Middle frontal gyrus (tissue), 1 donor: ENCODE data around the gene POLR2C.

Source experiments
- DNase-seq: peaks from one replicate; pipeline ENCODE4 v3.0.0-alpha.2; 2015; ENCODE audit warnings: low spot score; ENCODE audit errors: extremely low spot score

POLR2C gene

DNA sequence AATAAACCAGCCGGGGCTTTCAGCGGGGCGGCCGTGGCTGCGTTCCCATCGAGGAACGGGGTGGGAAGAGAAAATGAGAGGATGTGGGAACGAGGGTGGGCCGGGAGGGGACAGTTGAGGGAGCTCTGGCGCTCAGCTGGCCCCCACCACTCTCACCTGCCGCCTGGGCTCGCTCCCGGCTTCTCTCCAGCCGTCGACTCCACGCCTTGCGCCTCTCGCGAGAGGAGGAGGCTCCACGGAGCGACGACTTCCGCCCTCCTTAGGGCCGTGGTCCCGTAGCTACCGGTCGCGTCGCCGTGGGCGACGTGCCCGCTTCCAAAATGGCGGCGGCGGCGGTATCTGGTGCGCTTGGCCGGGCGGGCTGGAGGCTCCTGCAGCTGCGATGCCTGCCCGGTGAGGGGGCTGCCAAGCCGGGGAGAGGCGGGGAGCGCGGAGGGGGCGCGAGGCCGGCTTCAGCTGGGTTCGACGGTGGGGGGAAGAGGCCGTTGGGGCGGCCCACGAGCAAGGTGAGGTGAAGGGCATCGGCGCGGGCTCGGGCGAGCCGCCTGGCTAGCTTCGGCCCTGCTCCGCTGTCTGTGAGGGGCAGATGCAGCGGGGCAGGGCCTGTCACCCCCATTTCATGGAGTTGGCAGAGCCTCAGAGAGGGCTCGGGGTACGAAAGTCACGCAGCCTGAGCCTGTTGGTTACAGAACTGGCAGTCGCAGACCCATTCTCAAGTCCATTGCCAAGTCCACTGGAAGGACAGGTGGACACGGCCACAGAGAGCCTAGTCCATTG is 15.1 kb upstream of the POLR2C start, which contains the start of the genes CIAPIN1 and COQ9:
CIAPIN1 (minus strand) TSS at position 200 of the 777 bp plus-strand sequence. CDS start 6,457 bp downstream, outside the sequence.
COQ9 (plus strand) TSS at position 294 of the 777 bp plus-strand sequence; CDS start at position 321, 27 bp downstream.
- DNase-seq: peak; percentile 88

DNA sequence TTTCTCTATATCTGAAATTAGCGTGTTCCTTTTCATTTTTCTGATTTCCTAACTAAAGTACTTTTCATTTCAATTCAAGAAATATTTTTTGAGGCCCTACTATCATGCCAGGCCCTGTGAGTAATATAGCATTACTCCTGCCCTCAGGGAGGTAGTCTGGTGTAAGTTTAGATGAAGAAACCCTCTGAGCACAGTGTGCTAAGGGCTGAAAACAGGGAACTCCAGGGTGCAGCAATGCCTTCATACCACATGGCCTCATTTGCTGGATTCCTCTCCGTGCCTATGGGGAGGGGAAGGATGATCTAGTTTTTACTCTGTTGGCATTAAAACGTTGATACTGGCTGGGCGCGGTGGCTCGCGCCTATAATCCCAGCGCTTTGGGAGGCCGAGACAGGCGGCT is 10.5 kb upstream of the POLR2C start:
- DNase-seq: no peak

DNA sequence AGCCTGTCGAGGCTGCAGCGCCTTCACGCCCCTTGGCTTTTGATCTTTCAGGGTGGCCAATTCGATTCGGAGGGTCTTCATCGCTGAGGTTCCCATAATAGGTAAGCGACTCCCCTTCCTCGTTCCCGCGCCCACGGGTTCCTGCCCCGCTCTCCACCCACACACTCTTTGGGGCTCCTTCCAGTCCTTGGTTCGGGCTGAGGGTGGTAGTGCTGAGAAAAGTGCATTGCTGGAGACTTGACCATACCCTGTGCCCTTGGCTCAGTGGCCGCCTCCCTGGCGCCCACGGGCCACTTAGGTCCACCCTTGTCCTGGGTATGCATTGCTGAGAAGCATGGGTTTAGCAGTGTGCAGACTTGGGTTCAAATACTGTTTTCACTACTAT is 491 bp downstream of the POLR2C start:
- DNase-seq: no peak

DNA sequence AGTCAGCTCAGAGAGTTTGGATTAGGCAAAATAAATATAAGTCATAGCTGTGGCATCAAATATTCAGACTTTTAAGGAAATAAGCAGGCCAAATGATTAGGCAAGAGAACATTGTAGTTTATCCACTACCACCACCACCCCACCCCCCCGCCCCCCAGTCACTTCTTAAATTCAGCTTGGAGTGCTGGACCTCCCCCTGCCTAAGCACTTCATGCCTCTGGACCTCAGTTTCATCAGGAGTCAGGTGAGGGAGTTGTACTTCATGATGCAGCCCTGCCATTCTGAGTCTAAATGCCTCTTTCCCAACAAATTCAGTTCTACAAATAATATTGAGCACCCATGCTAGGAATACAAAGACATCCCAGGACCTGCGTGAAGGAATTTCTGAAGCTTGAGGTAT is 2.0 kb downstream of the POLR2C start:
- DNase-seq: no peak

DNA sequence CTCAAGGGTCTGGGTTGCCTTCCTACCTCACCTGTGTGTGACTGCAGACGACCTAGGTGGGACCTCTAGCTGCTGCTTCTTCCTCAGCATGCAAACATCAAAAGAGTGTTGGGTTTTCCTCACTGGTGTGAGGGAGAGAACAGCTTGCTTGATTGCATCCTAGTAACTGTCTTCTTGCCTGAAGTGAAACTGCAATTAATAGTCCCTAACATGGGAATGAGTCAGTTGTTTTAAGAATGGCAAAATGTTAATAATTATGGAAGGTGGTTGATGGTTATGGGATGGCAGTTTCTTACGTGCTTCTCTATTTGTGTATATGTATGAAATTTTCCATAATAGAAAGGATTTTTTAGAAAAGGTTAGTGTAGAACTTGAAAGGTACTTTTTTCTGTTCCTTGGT is 5.9 kb downstream of the POLR2C start:
- DNase-seq: no peak

DNA sequence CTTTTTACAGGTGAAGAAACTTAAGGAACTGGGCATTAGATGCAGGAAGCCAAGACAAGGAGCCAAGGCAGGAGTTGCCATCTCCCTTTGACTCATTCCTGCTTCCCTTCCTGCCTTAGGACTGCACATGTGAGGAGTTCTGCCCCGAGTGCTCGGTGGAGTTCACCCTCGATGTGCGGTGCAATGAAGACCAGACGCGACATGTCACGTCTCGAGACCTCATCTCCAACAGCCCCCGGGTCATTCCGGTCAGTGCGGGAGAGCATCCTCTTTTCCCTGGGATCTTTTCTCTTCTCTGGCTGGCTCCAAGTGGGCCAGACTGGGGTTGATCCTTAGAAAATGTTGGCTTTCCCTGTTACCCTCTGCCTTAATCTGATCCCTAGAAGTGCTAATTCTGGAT is 6.6 kb downstream of the POLR2C start:
- DNase-seq: no peak

DNA sequence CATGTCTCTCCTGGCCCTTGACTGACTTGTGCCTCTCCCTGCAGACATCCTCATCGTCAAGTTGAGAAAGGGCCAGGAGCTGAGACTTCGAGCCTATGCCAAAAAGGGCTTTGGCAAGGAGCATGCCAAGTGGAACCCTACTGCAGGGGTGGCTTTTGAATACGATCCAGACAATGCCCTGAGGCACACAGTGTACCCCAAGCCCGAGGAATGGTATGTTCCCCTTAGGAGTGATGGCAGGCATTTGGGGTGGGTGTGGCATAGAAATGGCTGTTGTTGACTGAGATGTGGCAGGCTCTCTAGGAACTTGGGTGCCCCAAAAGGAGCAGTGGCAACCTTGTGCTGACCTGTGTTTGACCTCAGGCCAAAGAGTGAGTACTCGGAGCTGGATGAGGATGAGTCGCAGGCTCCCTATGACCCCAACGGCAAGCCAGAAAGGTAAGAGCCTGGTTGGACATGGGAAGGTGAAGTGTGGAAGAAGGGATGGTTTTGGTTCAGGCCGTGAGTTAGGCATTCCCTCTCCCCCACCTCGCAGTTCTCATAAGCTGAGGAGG is 7.5 kb downstream of the POLR2C start:
- no peak for DNase-seq

DNA sequence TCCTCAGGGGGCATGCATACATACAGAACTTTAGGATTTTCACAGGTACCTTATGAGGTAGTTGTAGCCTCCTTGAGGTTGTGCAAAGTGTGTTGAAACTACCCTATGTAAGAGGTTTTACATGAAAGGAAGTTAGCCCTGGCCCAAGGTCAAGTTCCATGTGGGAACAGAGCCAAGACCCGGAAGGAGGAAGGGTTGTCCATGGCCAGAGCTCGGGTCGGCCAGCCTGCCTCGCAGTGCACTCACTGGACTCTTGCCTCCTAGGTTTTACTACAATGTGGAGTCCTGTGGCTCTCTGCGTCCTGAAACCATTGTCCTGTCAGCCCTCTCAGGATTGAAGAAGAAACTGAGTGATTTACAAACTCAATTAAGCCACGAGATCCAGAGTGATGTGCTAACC is 8.2 kb downstream of the POLR2C start:
- DNase-seq: no peak

DNA sequence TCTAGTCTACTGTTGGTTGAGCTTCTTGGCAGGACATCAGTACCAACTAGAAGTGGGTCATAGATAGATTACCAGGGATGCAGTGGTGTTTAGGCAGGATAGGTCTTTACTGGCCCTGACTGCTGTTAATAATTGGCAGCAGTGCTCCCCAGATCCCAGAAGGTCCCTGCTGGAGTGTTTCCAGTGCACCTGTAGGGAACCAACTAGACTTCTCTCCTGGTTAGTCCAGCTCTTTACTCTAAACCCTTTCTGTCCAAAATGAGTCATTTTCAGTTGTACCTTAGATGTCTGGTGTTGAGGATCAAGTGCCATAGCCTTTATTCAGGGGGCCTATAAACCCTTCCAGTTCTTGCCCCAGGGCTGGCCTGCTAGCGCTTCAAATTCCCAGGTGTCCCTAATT is 8.7 kb downstream of the POLR2C start:
- no peak for DNase-seq

DNA sequence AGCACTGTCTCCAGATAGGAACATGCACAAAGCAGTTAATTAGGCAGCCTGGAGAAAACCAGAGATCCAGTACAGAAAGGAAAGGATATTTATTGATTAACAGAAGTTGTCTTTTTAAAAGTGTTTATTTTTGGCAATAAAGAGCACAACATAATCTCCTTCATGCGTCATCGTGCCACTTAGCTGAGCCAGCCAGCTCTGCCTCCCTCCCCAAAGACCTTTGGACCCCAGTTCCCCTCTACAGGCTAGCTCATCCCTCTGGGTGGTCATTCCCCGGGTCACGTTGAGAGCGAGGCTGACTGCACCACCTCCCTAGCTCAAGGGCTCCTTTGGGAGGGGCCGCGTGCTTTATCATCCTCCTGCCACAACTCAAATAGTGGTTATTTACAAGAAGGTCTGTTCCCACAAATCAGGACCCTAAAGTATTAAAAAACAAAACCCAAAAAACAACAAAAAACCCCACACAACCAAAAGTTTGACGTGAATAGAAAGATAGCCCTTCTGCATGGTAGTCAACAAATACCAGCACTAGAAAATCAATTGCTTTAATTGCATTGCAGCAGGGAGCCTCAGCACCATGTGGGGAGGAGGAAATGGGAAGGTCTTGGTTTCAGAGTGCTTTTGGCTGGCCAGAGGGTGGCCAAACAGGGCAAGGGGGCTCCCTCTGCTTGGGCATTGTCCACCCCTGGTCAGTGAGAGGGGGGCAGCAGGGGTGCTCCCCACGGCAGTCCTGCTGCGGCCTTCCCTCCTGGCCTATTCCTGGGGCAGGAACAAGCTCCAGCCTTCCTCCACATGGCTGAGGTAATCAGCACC is 9.6 kb downstream of the POLR2C start:
- DNase-seq: no peak

DNA sequence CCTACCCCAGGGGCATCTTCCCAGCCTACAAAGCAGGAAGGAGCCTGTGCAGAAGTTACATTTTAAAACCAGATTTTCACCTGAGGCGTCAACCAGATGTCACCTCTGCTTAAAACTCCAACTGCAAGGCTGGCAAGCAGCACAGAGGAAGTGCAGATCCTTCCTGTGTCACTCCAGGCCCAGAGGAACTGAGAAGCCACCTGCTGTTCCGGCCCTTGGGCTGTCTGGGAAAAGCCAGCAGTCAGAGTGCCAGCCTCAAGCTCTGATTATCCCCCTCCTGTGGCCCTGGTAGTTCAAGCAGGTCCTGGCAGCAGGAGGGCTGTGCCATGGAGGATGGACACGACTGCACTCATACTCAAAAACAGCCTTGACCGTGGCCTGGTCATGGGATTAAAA is 10.2 kb downstream of the POLR2C start:
- no peak for DNase-seq

DNA sequence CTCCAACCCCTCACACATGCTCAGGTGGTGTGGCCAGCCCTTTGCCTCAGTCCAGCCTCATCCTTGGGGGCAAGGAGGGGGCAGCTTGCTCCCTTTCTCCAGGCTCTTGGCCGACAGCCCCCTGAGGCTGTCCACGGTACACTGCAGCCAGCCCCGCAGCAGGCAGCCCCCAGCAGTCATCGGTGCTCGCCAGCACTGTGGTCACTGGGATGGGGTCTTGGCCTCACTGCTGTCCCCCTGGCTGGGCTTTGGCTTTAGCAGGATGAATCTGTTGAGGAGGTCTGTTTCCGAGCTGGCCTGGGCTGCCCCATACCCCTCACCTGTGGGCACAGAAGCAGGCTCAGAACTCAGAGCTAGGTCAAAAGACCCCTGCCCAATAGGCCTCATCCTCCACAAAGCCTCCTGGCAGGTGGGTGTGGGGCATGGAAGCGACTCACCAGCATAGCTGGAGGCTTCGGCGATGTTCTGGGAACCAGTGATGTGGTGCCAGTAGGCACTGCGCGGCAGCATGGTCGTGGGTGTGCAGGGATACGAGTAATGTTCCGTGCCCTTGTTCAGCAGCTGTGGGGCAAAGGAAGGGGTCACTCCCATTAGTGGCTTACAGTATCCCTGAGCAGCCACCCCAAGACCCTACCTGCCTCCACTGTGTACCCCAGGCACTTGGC is 10.8 kb downstream of the POLR2C start:
- no peak for DNase-seq

DNA sequence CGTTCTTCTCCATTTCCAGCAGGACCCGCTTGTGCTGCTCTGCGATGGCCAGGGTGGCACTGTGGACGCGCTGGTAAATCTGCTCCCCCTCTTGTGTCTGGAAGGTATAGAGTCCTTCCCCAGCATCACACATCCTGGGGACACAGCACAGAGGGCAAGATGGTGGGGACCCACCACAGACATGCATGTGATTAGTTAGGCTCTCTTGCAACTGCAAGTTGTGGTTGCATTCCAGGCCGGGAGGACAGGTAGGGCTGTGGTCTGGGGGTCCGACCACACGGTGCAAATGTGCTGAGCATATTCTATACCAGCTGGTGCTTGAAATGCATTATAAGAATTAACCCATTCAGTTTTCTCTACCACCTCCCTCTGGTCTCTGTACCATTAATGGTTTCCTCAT is 11.4 kb downstream of the POLR2C start:
- DNase-seq: no peak

DNA sequence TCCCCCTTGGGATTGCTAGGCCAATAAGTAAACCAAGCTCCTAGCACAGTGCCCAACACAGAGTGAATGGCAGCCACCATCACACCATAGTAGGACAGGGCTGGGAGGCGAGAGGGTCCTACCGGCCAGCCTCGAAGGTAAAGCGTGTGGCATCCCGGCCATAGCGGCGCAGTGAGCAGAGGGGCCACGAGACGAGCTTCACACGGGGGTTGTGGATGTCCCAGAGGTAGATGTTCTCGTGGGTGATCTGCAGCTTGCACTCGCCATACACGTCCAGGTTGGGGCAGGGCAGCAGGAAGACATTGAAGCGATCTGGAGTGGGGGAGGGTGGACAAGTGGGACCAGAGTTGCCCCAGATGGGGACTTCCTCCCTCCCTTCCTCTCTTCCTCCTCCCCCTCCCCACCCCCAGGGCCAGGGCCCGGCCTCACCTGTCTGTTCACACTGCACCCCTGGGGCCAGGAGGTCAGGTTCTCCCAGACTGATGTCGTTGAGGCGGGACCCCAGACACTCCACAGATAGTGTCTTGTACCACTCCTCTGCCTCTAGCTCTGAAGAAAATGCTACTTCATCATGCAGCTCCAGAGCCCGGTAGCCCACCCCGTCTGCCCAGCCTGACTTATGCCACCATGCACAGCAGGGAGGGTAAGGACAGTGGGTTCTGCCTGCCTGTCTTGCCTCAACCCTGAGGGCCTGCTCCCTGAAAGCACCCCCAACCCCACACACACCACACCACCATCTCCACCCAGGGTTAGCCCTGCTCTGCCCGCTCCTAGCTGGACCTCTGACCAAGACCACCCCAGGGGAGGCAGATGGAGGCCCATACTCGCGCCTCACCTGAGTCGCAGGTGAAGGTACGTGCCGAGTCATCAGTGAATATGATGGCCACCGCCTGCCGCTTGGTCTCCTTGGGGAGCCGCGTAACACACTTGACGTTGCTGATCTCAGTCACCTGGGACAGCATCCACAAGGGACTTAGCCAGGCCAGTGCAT is 12.5 kb downstream of the POLR2C start:
- no peak for DNase-seq

DNA sequence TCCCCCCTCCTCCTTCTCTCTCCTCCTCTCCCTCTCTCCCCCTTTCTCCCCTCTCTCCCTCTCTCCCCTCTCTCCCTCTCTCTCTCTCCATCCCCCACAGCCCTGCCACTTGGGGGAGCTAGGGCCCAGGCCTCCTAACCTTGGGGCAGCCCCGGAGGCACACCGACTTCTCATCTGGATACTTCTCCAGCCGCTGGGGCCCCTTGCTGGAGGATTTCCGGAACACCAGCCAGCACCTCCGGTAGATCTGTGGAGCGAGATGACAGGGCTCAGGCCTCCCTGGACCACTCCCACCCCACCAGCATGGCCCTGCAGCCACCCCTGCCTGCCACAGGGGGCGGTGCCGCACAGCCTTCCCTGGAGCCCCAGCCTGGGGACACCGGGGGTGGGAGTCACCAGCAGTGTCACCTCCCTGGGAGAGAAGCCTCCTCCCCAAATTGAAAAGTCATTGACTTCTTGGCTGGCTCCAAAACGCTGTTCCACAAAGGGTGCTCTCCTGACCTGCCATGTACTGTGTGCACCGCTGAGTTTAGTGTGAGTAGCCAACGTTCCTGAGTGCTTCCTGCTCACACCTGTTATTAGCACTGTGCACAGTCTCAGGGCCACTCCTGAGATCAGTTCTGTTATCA is 13.3 kb downstream of the POLR2C start:
- DNase-seq: no peak

DNA sequence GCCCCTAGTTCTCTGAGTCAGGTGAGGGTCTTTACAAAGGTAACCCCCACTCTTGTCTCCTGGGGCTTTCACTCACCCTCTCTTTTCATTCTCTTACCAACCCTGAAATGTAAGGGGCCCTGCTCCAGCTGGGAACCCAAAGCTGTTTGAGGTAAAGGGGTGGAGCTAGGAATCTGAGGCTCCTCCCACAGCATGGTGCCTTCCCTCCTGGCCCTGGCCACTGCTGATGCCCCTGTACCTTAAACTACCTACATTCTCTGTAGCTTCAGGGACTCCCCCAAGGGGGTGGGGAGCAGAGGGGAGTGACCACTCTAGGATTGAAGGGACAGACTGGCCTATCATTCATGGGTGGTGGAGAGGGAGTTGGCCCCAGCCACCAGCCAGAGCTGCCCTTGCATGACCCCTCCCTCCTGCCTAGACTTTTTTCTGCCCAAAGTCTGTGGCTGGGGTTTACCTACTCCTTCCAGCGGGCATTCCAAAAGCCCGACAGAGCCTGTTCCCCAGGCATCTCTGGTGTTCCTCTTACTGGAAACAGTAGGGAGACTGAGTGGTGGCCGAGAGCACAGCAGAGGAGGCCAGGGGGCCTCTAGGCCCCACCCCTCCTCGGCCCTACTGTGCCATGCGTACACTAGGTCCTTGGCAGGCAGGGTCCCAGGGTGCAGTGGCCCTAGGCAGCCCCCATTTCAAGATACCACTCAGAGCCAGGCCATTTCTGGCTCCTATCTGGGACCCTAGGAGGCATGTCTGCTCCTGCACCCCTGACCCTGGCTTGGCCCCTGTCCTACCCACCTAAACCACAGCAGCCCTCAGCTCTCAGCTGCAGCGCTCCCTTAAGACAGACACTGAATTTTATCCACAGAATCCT is 14.3 kb downstream of the POLR2C start:
- no peak for DNase-seq

DNA sequence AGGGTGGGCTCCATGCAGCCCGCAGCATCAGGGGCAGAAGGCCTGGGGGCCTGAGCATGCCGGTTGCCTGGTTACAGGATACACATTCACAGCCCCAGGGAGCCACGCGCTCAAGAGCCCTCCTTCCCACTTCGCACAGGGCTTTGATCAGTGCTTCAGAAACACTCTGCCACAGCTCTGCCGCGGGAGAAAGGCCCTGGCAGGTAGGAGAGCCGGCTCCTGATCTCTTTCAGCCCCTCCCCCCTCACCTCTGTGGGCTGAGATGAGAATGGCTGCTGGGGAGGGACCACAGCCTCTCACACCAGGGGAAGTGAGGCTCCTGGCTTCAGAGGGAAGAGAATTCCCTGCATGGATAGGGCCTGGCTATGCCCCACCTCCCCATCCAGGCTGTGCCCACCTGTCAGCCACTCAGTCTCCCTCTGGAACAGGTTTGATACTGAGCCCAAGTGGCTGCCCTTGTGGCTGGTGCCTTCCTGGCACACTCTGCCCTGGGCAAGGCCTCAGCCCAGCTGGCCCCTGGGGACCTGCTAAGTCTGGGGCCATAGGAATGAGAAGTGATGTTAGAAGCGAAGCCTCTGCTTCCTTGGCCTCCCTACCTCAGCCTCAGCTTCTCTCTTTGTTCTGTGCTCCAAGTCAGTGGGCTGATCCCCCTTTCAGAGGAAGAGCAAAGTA is 15.2 kb downstream of the POLR2C start:
- DNase-seq: no peak

DNA sequence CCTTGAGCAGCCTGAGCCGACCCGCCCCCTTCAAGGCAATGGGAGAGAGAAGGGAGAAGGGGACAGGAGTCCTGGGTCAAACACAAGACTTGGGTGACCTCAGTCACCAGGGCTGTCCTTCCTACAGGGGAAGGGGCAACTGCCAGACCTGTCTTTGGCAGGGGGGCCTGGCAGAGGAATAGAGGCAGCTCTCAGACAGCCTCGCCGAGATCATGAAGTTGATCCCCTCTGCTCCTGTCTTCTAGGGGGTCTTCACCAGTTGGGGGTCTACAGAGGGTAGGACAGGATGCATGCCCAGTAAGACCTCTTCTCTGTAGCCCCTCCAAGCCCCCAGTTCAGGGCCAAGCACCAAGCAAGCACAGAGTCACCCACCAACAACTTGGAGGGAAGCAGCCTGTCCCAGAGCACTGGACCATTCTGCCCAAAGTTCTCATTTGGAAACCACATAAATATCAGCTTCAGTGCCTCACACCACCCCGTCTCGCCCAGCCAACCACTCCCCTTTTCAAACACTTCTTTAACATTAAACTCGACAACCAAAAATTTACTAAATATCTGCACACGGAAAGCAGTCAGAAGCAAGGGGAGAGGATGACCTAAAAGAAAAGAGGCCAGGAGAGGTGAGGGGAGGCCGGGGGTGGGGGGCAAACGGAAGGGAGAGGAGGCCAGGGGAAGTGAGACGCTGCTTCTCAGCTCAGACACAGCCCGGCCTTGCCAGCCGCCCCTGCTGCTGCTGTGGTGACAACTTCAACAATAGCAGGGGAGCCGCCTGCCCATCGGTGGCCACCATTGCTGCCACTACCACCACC is 16.1 kb downstream of the POLR2C start:
- DNase-seq: no peak
